GM19438 (cell line): Measurements from ENCODE around the gene KRTAP10-9.
"Not testable (repeated sequence)": the region's sequence is repeated elsewhere in the genome, so short reads cannot be mapped to it uniquely, and the experiment has no call there.

ENCODE experiments used
- ATAC-seq: cut with Tn5 transposase; IDR thresholded peaks from one replicate; pipeline ENCODE4 v1.9.1; 2021; ENCODE audit warnings: low read depth; ENCODE audit not compliant: unreplicated experiment

KRTAP10-9 gene

DNA sequence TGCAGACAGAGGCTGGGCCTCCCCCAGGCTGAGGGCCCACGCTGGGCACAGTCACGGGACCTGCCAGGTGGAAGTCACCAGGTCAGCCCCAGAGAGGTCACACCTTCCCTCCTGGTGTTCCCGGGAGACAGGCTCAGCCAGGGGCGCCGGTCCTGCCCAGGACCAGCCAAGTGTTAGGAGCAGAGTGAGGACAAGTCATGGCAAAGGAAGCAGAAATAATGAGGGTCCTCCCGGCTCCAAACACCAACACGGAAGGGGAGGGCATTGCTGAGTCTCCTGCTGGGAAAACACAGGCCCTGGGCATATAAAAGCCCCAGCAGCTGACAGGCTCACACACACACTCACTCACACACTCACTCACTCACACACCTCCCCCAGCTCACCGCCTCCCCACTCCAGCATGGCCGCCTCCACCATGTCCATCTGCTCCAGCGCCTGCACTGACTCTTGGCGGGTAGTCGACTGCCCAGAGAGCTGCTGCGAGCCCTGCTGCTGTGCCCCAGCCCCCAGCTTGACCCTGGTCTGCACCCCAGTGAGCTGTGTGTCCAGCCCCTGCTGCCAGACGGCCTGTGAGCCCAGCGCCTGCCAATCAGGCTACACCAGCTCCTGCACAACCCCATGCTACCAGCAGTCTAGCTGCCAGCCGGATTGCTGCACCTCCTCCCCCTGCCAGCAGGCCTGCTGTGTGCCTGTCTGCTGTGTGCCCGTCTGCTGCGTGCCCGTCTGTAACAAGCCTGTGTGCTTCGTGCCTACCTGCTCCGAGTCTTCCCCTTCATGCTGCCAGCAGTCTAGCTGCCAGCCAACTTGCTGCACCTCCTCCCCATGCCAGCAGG is 10.3 kb downstream of the KRTAP10-9 start, which contains the start of gene KRTAP10-10:
KRTAP10-10 (plus strand) TSS at position 339 of the 833 bp plus-strand sequence; CDS start at position 401, 62 bp downstream.
- no peak for ATAC-seq

DNA sequence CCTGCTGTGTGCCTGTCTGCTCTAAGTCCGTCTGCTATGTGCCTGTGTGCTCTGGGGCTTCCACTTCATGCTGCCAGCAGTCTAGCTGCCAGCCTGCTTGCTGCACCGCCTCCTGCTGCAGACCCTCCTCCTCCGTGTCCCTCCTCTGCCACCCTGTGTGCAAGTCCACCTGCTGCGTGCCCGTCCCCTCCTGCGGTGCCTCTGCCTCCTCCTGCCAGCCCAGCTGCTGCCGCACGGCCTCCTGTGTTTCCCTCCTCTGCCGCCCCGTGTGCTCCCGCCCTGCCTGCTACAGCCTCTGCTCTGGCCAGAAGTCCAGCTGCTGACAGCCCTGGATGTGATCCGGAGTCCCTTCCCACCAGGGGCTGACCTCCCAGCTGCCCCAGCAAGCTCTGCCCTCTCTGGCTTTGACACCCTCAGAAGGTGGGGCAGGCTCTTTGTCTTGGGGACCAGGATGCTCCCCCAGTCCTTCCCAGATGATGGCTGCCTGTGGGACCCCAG is 11.0 kb downstream of the KRTAP10-9 start:
- not testable (repeated sequence) for ATAC-seq

DNA sequence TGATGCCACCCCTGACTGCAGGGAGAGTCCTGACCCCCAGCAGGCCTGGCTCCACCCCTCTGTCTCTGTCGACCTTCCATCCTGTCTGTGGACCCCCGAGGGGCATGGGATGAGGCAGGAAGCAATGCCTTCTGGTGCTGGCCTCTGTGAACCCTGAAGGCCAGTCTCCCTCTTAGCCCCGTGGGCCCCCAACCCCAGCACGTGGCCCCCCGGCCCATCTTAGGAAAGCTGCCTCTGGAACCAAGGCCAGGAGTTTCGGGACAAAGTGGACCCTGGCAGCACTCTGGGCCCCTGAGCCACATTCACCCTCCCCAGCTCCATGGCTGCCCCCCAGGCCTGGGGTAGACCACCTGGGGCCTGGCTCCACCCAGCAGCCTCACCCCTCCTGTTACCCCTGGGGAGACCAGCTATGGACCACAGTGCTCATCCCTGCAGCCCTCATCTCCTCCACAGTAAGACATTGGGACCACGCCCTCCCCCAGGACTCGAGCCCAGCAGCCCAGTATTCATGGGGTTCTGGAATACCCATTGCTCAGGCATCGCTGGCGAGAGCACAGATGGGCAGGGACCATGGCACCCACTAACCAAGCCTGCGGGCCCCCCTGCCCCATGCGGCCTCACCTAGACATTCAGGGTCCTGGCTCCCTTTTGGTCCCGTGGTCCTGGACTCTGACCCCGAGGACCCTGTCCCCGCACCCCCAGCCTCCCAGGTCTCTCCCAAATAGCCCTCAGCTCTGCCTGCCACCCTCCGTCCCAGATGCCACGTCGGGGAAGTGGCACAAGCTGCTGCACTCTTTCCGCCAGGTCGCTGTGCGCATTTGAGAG is 11.8 kb downstream of the KRTAP10-9 start:
- ATAC-seq: not testable (repeated sequence)

DNA sequence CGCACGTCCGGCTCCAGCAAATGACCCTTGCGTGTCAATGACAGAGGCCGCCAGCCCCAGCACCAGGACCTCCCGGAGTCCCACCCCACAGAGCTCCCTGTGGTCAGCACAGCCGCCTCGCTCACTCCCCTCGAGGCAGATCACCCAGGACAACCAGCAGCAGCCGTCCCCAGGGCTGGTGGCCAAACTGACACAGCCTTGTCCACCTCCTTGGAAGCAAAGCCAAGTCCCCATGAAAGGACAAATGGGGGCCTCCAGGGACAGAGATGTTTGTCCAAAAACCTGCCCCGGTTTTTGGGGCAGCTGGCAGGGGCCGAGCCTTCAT is 12.4 kb downstream of the KRTAP10-9 start:
- no peak for ATAC-seq

DNA sequence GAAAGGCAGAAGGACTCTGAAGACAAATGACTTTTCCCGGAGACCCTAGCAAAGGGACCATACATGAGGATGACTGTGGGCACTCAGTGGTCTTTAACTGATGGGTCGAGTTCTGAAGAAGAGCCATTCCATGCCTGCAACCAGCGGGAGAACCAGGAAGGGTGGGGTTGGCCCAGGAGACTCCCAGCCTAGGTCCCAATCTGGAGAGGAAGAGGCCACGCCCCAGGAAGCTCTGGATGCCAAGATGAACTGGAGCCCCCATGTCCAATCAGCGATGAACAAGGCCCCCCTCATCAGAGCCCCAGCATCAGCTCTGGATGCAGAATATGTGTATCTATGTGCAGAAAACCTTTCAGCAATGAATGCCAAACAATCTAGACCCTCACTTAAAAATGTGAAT is 13.9 kb downstream of the KRTAP10-9 start:
- no peak for ATAC-seq

- no peak for ATAC-seq
Measured at GRCh38 chr21:44643741-44644310, 16.9 kb downstream of the KRTAP10-9 start.

DNA sequence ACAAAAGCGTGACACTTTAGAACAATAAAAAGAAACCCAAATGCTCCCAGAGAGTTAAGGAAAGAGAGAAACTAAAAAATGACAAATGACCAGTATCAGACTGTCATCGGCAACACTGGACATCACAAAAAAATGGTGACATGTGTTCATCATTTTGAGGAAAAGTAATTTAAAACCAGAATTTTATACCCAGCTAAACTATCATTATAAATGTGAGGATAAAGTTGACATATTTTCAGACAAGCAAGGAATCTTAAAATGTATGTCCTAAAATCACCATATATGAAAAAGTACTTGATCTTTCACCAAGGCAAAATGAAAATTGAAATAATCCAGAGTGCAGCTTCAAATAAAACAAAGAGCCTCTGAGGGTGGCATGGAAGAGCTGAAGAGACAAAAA is 18.0 kb downstream of the KRTAP10-9 start:
- no peak for ATAC-seq

DNA sequence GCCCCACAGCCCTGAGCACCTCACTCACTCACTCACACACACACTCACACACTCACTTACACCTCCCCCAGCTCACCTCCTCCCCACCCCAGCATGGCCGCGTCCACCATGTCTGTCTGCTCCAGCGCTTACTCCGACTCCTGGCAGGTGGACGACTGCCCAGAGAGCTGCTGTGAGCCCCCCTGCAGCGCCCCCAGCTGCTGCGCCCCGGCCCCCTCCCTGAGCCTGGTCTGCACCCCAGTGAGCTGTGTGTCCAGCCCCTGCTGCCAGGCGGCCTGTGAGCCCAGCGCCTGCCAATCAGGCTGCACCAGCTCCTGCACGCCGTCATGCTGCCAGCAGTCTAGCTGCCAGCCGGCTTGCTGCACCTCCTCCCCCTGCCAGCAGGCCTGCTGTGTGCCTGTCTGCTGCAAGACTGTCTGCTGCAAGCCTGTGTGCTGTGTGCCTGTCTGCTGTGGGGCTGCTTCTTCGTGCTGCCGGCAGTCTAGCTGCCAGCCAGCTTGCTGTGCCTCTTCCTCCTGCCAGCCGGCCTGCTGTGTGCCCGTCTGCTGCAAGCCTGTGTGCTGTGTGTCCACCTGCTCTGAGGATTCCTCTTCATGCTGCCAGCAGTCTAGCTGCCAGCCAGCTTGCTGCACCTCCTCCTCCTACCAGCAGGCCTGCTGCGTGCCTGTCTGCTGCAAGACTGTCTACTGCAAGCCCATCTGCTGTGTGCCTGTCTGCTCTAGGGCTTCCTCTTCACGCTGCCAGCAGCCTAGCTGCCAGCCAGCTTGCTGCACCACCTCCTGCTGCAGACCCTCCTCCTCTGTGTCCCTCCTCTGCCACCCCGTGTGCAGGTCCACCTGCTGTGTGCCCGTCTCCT is 19.7 kb downstream of the KRTAP10-9 start, which contains the start of gene KRTAP10-11:
KRTAP10-11 (plus strand) TSS at position 49 of the 856 bp plus-strand sequence; CDS start at position 94, 45 bp downstream.
- ATAC-seq: not testable (repeated sequence)

DNA sequence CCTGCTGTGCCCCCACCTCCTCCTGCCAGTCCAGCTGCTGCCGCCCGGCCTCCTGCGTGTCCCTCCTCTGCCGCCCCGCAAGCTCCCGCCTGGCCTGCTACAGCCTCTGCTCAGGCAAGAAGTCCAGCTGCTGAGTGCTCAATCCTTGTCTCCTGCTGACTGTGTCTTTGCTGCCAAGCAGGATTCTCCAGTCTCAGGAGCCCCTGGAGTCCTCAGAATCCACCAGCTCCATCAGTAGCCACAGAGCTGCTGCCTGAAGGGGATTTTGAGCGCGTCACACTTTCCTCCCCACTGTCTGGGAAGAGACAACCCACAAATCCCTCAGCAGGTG is 20.3 kb downstream of the KRTAP10-9 start:
- ATAC-seq: no peak

GRCh38 chr21:44648557-44649311 is 21.8 kb downstream of the KRTAP10-9 start:
- ATAC-seq: no peak

DNA sequence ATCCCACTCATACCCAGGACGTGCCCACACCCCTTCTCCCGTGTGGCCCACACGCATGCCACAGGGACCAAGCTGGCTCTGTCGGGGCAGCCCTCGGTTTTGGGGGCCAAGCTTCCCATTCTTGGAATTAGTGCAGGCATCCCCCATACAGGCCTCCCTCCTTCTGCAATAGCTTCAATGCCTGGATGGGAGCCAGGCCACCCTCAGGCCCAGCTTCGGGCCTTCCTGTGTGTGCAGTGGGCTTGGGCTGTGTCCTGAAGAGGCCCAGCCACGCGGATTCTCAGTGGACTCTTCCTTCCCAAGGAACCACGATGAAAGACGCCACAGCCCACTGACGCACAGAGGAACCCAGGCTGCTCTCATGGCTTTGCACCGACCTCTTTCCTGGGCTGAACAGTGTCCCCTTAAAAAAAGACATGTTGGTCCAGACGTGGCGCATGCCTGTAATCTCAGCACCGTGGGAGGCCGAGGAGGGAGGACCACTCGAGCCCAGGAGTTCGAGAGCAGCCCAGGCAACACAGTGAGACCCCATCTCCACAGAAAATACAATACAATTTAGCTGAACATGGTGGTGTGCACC is 22.7 kb downstream of the KRTAP10-9 start:
- ATAC-seq: no peak

GRCh38 chr21:44650265-44650972 is 23.5 kb downstream of the KRTAP10-9 start:
- no peak for ATAC-seq

- no peak for ATAC-seq
Measured at GRCh38 chr21:44650973-44651675, 24.2 kb downstream of the KRTAP10-9 start.

DNA sequence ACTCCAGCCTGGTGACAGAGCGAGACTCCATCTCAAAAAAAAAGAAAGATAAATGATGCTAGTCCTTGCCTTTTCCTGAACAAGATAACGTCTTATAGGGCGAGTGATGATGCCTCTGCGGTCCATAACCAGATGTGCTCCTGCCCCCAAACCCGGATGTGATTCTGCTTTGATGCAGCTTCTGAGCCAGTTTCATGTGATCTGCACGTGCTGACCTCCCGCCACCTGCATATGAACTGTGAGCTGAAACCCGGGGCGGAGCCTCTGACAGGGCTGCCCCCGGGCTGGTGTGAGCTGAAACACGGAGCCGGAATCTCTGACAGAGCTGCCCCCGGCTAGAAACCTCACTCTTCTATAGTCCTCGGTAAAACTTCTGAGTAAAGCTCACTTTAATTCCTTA is 26.2 kb downstream of the KRTAP10-9 start:
- ATAC-seq: no peak

DNA sequence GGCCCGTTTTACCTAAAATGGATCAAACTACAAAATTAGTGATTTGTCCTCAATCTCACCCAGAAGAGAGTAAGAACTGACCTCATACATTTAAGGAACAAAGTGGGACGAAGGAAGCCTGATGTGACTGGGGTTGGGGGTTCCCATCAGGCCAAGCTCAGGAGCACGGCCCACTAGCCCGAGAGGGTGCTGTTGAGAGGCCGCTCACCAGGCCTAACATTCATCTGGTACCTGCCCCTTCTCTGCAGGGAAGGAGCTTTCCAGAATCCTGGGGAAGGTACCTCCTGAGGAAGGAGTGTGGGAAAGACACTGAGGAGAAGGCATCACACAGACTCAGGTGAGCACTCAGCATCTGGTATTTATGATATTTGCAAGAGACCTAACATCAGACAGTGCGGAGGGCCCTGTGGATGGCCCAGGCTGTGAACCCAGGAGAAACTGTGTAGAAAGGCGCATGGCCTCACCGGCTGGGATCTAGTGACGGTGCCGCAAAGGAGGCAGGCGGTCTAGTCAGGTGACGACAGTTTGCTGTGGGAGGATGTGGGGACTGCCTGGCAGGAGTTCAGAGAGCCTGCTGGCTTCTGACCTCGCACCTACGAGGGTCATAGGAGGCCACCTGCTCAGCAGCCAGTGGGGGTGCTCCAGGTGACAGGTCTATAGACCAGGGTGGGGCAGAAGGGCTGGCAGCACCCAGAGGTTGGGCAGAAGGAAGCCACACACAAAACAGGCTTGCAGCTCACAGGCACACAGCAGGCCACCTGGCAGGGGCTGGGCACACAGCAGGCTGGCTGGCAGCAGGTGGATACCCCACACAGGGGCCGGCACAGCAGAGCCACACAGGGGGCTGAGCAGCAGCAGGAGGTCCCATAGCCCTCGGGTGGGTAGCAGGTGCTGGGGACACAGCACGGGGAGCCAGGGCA is 27.0 kb downstream of the KRTAP10-9 start:
- no peak for ATAC-seq

GRCh38 chr21:44654576-44655175 is 27.8 kb downstream of the KRTAP10-9 start, which contains the start of gene KRTAP12-4:
Gene KRTAP12-4, minus strand, starts transcription at chr21:44654659. Its CDS starts 45 bp downstream, at chr21:44654614.
- ATAC-seq: no peak
